Ramos (cell line): ENCODE results near the gene NUP85.
"Not testable (repeated sequence)": the region's sequence is repeated elsewhere in the genome, so short reads cannot be mapped to it uniquely, and the experiment has no call there.

Experiments
- in situ Hi-C: fragments of 300-500 bp; cut with MboI; formaldehyde crosslinking; loops from one replicate; pipeline ENCODE4 v1.14.3; 2022; ENCODE audit warnings: low sequenced_read_pairs; ENCODE audit not compliant: unreplicated experiment

NUP85 gene

DNA sequence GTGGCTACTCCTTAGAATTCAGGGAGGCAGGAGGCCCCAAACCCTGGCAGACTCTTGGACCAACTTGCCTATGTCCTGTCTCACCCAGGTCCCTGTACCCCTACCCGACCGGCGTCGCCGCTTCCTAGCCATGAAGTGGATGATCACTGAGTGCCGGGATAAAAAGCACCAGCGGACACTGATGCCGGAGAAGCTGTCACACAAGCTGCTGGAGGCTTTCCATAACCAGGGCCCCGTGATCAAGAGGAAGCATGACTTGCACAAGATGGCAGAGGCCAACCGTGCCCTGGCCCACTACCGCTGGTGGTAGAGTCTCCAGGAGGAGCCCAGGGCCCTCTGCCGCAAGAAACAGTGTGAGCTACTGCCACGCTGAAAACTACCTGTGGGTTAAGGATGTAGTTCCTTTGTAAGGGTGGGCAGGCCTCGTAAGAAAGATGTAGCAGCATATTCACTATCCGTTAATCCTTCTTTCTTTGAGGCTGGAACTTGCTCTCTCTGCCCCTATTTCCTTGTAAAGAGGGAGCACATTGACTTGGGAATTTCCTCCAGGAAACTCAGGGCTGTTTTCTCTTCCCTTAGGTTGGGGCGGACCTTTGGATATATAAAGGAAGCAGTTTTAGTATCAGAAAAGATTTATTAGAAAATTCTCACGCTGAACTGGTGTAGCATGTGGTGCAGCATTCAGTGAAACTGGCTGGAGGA is 60.3 kb downstream of the NUP85 start:
- in situ Hi-C loops = no loop called here

DNA sequence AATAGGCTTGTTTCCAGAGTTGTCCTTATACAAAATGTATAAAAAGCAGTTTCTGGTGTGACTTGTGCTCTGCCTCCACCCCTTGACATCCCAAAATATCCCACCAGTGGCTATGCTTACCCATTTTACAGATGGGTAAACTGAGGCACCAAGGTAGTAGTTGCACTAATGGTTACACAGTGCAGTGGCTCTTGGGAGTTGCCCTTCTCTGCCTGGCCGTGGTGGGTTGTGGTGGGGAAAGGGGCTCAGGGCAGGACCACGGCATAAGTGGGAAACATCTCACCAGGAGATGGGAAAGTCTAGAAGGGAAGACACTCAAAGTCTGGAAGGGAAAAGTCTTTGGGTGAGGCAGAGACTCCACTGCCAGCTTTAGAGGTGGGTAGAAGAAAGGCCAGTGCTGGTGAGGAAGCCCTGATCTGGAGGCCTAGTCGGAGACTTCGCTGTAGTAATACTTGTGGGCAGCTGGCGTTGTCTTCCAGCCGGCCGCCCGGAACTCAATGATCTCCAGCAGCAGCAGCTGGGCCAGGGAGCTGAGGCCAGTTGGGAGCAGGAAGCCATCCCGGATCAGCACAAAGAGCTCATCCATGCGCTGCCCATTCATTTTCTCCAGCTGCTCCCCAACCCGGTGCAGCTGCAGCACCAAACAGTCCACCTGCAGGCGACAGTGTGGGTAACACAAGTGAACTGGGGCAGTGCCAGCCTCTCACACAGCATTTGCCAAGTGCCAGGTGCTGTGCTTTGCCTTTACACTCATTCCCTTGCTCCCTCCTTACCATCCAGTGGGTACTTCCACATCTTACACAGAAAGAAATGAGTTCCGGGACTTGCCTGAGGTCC is 61.1 kb downstream of the NUP85 start:
- in situ Hi-C loops = no loop called here

DNA sequence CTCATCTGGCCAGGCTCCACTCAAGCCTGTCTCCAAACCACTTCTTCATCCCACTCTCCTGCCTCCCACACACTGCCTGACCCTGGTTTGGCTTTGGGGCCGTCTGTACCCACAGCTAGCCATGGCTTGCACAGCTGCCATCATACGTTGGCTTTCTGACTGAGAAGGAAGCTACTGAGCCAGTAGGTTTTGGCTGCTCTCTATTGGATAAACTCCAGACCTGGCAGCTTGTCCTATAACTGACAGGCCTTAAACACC is 61.6 kb downstream of the NUP85 start:
- in situ Hi-C loops = no loop called here

DNA sequence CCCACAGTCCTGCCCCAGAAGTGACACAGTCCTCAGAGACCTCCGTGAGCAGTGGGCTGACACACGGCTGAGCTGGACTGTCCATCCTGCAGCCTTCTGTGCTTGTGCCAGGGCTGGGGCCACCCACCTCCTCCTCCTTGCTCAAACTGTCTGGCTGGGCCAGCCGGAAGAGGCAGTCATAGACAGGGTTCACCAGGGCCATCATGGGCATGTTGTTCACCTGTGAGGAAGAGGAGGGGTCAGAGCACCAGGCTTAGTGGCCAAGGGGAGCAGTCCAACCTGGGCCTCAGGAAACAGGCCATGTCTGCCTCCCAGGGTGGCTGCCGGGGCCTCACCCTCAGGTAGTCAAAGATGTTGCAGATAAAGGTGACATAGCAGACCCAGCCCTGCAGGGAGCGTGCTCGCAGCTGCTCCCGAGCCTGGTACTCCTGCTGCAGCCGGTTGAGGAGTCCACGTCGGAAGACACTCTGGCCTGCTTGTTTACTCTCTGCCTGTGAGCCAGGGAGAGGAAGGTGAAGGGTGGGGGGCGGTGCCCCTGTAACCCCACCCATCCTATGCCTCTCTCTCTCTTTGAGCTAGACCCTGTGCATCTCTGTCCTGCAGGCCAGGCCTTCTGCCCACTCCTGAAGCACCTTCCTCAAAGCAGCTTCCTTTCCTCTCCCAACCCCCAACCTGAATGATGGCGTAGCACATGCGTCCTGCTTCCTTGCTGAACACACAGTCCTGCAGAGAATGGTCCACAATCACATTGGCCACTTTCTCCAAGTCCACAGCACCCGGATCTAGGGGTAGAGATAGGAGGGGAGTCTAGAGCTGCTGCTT is 62.1 kb downstream of the NUP85 start:
- in situ Hi-C loops = no loop called here

DNA sequence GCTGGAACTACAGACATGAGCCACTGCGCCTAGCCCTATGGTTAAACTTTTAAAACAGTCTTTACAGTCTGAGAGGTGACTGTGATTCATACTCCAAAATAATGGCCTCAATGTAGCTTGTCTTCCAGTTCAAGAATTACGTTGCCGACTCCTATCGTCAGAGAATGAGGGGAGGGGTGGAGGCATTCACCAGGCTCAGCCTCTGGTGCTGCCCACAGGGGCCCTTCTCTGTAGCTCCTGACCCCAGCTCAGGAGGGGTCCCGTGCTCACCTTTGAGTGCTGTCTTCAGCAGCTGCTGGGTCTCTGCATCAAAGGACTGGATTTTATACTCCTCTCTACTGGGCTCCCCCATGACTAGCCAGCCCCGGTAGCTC is 64.4 kb downstream of the NUP85 start:
- in situ Hi-C loops = no loop called here

DNA sequence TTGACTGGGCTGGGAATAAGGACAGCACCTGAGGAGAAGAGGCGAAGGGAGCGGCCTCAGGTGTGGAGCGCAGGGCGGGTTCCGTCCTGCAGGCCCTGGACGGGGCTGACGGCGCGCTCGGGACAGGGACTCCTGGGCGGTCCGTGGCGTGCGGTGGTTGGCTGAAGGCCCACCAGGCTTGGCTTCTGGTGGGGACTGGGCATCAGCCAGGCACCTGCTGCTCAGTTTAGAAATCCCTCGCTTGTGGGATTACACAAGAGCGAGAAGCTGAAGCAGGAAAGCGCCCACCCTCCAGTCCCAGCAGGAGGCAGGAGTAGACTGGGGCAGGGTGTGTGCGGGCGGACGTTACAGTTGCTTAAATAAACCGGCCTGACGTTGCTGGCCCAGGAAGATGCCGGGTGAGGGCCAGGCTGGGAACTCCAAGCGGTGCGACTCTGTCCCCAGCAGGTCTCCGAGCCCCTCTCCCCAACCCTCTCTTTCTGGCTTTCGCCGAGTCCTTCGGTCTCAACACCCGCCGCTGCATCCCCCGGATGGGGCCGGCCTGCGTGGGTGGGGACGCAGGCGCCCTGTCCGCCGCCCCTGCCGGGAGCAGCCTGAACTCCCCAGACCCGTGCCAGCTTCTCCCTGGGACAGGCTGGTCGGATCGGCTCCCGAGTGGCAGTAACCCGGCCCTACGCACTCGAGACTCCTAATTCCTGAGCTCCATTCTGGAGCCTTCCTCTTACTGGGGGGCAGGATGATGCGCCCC is 64.9 kb downstream of the NUP85 start:
- in situ Hi-C loops = no loop called here

DNA sequence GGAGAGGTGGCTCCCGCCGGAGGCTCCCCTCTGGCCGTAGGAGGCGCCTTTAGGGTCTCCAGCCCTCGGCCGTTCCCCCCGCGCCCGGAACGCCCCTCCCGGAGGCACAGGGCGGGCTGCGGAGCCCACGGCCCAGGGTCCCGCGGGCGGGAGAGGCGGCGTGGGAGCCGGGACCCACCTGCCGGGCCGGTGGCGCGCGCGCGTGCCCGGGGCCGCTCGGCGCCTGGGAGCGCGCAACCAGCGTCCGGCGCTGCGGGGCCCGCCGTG is 65.4 kb downstream of the NUP85 start, which contains the start of gene MIF4GD:
Gene MIF4GD, minus strand, starts transcription at position 266 of the 267 bp plus-strand sequence. CDS start 1,036 bp downstream, outside the sequence.
- in situ Hi-C loops = no loop called here

DNA sequence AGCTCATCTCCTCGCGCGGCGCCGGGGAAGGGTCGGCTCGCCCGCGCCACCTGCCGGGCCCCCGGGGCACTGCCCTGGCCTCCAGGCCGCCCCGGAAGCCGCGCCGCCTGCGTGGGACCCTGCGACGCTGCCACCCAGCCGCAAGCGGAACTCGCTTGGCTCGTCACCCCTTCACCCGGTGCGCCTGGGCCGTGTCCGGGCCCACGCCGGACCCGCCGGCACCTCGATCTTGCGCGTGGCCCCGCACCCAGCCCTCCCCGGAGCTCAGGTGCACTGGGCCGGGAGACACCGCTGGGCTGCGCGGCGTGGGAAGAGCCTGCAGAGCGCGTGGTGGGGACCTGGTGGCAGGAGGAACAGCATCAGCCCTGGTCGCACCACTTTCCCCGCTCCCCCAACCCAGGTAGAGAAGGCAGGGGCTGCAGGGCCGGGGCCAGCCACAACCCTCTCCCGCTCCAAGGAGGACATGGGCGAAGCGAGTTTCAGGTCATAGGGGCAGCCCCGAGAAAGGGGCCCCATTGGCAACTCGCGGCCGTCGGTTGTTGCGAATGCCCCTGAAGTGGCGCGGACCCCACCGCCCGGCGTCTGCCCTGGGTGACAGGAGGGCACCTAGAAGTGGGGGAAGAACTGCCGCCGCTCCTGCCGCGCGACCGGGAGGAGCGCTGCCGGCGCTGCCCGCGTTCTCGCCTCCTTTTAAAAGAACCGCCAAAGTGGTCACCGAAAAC is 65.9 kb downstream of the NUP85 start:
- in situ Hi-C loops = no loop called here

DNA sequence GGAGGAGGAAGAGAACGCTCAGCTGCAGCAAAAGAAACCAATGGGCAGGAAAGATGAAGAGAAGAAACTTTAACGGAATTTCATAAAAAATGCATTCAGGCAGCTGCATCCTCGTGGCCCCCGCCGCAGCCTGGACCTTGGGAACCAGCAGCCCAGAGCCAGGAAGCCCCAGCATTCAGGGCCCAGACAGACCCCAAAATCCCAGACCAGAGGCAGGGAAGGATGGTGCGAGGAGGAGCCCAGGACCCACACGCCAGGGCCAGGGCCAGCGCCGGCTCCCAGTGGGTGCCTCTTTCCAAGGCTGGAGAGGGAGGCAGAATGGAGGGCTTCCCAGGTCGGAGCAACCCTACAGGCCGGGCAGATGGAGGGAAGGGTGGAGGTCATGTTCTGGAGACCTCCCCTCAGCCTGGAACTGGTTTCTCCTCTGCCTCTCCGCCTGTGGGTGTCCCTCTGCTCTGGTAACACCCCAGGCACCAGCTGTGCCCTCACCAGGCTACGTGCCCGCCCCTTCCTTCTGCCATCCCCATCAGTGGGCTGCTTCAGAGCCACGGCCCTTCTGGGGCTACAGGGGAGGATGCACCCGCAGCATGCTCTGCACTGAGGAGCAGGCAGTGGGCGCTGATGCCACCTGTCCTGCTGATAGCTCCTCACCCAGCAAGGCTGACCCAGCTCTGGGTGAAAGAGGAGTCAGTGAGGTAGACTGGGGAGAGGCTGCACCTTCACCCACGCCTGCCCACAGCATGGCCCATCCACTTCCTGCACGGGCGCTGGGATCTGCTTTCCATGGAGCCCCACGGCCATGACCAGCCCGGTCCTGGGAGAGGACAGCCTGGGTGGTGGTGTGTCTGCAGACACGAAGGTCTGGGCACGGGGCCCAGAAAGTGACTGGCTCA is 66.7 kb downstream of the NUP85 start:
- in situ Hi-C loops = no loop called here

DNA sequence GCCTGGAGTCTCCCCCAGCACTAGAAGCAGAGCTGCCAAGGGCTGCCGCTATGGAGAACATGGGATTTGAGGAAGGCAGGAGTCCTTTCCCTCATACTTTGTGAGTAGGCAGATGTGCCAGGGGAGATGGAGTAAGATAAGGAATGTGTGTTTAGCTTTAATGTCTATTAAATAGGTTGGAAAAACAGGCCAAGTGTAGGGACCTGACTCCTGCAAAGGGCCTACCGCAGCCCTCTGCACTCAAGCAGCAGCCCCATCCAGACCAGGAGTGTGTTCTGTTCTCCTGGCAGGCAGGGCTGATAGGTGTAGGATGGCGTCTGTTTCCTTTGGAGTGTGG is 67.3 kb downstream of the NUP85 start:
- in situ Hi-C loops = no loop called here

DNA sequence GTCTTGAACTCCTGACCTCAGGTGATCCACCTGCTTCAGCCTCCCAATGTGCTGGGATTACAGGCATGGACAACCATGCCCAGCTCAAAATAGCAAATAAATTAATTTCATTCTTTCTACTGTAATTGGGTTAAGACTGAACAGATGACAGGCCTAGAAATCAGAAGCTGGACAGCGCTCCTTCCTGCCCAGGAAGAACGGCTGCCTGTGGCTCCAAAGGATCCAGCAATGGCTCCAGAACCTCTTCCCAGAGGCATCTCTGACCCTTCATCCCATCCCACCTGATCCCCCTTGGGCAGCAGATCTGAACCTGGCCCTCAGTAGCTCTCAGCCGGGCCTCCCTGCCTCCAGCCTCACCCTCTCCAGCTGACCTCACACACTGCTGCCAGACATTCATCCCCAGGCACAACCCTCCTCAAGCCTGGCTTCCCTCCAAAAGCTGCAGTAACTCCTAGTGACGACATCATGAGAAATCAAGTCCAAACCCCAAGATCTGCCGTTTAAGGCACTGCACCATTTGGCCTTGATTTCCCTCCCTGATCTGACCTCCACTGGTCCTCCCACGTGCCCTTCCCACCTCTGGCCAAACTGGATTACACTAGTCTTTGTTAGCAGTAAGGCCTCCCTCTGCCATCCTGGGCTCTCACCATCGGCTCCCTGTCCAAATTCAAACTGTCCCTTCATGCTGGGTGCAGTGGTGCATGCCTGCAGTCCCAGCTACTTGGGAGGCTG is 68.7 kb downstream of the NUP85 start:
- in situ Hi-C loops = no loop called here

DNA sequence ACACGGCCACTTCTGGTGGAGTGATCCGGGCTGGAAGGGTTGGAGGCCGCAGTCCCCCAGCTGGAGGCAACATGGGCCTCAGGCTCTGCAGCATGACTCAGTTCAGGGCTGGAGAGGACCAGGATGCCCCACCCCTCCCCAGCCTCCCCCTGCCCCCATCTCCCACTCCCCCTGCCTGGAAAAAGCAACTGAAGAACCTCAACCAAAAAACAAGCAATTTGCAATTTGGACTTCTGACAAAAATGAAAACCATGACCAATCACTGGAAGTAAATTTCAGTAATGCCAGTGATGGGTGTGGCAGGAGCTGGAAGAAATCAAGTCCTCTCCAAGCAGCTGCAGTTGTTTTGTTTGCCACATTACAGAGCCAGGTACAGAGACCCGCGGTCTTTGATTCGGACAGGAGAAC is 72.2 kb downstream of the NUP85 start:
- in situ Hi-C loops = no loop called here

DNA sequence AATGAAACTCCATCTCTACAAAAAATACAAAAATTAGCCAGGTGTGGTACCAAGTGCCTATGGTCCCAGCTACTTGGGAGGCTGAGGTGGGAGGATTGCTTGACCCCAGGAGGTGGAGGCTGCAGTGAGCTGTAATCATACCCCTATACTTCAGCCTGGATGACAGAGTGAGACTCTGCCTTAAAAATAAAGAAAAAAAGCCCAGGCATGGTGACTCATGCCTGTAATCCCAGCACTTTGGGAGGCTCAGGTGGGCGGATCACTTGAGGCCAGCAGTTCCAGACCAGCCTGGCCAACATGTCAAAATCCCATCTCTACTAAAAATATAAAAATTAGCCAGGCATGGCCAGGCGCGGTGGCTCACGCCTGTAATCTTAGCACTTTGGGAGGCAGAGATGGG is 74.7 kb downstream of the NUP85 start:
- in situ Hi-C loops = not testable (repeated sequence)

DNA sequence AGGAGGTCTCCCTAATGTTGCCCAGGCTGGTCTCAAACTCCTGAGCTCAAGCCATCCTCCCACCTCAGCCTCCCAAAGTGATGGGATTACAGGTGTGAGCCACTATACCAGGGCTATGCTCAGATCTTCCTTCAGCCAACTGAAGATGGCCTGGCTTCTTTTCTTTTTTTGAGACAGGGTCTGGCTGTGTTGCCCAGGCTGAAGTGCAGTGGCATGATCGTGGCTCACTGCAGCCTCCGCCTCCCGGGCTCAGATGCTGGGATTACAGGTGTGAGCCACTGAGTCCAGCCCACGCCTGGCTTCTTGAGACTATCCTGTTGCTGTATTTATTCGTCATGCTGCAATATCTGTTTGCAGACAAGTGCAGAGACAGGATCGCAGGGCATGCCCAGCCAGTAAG is 79.6 kb downstream of the NUP85 start:
- in situ Hi-C loops = no loop called here
